Placental epithelial cell (primary cell): ENCODE data around the gene UBE2K. TPM values are rescaled to one million over a fixed set of nuclear protein-coding genes. Genes with fewer than 3 reads are reported as not detected.

ENCODE experiments used
- small RNA-seq: library from RNA; depleted of rRNA; stranded (forward); fragments of <200 nt; gene quantifications from one replicate; pipeline ENCODE3, GENCODE V24; 2012
- total RNA-seq: library from RNA; depleted of rRNA; stranded (reverse); fragments of >200 nt; gene quantifications from 2 replicates; pipeline ENCODE4 v1.2.3, GENCODE V29; 2012

Gene UBE2K
- total RNA-seq = 13.7 and 16.6 TPM in 2 replicates

GRCh38 chr4:39697740-39698423 is at the start of gene UBE2K:
Gene UBE2K (plus strand): TSS chr4:39698136. CDS start chr4:39698328, 192 bp downstream.

Small RNA genes lying within 50 kb of the gene (small RNA-seq; reads per million reads assigned to genes)
- gene RF00019 (not detected), gene RN7SL558P (not detected)

Other genes with a start within 250 kb of the UBE2K start
- 2,337 and 2,610 TPM in 2 replicates for gene RPL9, start 239.2 kb upstream of the UBE2K start, total RNA-seq
- 8.1 and 18.1 TPM in 2 replicates for gene LIAS, start 239.1 kb upstream of the UBE2K start, total RNA-seq
- 79.7 and 109 TPM in 2 replicates for gene UGDH, start 170.7 kb upstream of the UBE2K start, total RNA-seq
- 22.8 and 53.8 TPM in 2 replicates for gene SMIM14, start 59.3 kb upstream of the UBE2K start, total RNA-seq